Prostate gland (tissue), 2 donors: ENCODE data around the gene CCDC71L.

ENCODE experiments used
- POLR2A ChIP-seq: fragments of 450-650 bp; IDR thresholded peaks from one replicate; pipeline ENCODE4 v1.6.1; 2016; ENCODE audit warnings: antibody characterized with exemption, mild to moderate bottlenecking
- POLR2AphosphoS5 ChIP-seq: sonication (generic); formaldehyde crosslinking; IDR thresholded peaks from one replicate; pipeline ENCODE4 v1.6.1; 2017; ENCODE audit warnings: antibody characterized with exemption
- TF ChIP-seq, protein P1 (sequence below), 4 experiments: fragments of 200-600 bp in 2 of 4; fragments of 450-650 bp in 2 of 4; sonication (generic) in 2 of 4; IDR thresholded peaks; 1 replicate in 3 of 4; 2 replicates in 1 of 4; pipeline ENCODE4 v1.5.1; 2016 to 2019; ENCODE audit warnings: antibody characterized with exemption in 4 of 4, mild to moderate bottlenecking in 2 of 4, moderate library complexity in 2 of 4

DNA sequence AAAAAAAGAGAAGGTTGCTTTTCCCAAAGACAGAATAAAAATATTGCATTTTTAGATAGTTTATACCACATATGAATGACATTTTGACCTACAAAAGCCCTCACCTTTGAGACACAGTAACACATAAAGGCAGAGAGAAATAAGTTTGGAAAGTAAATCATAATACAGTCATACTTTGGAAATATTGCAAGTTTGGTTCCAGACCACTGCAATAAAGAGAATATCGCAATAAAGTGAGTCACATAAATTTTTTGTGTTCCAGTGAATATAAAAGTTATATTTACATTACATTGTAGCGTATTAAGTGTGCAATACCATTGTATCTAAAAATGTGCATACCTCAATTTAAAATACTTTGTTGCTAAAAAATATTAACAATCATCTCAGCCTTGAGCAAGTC is 40.3 kb downstream of the CCDC71L start:
- TF ChIP-seq, protein P1, sequence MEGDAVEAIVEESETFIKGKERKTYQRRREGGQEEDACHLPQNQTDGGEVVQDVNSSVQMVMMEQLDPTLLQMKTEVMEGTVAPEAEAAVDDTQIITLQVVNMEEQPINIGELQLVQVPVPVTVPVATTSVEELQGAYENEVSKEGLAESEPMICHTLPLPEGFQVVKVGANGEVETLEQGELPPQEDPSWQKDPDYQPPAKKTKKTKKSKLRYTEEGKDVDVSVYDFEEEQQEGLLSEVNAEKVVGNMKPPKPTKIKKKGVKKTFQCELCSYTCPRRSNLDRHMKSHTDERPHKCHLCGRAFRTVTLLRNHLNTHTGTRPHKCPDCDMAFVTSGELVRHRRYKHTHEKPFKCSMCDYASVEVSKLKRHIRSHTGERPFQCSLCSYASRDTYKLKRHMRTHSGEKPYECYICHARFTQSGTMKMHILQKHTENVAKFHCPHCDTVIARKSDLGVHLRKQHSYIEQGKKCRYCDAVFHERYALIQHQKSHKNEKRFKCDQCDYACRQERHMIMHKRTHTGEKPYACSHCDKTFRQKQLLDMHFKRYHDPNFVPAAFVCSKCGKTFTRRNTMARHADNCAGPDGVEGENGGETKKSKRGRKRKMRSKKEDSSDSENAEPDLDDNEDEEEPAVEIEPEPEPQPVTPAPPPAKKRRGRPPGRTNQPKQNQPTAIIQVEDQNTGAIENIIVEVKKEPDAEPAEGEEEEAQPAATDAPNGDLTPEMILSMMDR (IDR thresholded peaks at IDR 0.05), result no peak
- no peak for TF ChIP-seq POLR2AphosphoS5
- TF ChIP-seq POLR2A, result no peak
